ENCODE data around the gene RUFY4.
A peak's percentile ranks its signal among the peaks of the same experiment; 100 is the strongest.
"Not testable (repeated sequence)": the region's sequence is repeated elsewhere in the genome, so short reads cannot be mapped to it uniquely, and the experiment has no call there.

RUFY4 gene

DNA sequence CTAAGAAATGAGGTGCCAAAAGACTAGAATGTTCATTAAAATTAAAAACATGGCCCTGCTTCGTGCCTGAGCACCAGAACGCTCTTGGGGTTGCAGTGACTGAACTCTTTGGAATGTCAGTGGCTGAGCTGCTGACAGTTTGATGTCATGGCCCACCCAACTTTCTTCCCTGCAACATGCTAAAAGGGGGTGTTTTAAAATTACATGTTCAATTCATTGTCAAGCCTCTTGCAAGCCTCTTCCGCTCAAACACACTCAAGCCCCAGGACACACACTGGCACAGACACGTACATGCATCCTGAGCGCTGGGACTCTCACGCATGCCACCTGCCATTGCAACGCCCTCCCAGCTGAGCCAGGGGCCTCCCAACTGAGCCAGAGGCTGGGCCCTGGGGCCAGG lies 12.6 kb downstream of the RUFY4 start:
- DNase-seq (ENCODE audit: insufficient read length, low spot score) (peak; percentile 70), FAIRE-seq (no peak)

DNA sequence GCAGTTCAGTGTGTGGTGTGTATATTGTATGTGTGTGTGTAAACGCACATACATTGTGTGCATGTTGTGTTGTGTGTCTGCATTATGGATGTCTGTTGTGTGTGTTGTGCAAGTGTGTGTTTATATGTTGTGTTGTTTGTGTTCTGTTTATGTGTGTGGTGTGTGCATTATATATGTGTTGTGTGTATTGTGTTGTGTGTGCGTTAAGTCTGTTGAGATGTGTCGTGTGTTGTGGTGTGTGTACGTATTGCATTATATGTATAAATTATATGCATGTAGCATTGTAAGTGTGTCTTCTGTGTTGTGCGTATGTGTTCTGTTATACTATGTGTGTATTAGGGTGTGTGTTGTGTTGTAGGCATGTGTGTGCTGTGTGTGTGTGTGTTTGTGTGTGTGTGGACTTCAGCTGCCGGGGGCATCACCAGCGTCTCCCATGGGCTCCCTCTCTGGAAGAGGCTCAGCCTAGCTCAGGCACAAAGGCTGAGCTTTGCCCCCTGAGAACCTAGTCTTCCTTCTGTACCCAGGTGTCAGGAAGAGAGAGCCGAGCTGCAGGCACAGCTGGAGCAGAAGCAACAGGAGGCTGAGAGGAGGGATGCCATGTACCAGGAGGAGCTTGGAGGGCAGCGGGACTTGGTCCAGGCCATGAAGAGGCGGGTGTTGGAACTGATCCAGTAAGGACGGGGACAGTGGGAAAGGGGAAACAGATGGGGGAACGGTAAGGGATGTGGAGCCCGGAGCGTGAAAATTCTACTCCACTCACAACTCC lies 13.7 kb downstream of the RUFY4 start:
- FAIRE-seq: peak; percentile 80
- DNase-seq (ENCODE audit: insufficient read length, low spot score): no peak

GRCh38 chr2:218083352-218083676 lies 14.3 kb downstream of the RUFY4 start:
- FAIRE-seq: no peak
- DNase-seq (ENCODE audit: insufficient read length, low spot score): no peak

DNA sequence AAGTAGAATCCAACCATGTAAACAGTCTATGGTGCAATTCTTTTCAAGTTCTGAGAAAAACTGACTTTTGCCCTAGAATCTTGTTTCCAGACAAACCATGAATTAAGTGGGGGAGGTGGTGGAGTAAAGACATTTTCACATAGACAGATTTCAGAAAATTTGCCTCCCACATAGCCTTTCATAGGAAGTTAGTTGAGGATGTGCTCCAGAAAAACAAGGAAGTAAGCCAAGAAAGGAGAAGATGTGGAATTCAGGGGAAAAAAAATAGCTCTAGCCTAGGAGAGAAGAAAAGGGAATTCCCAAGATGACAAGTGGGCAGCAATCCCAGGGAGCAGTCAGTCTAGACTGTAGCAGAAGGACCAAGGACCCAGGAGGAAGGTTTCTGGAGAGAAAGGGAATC lies 17.4 kb downstream of the RUFY4 start:
- DNase-seq (ENCODE audit: insufficient read length, low spot score): no peak
- no peak for FAIRE-seq

GRCh38 chr2:218089259-218089658 lies 20.2 kb downstream of the RUFY4 start:
- FAIRE-seq: no peak
- DNase-seq (ENCODE audit: insufficient read length, low spot score): no peak

- no peak for FAIRE-seq
- no peak for DNase-seq (ENCODE audit: insufficient read length, low spot score)
These were observed 22.7 kb downstream of the RUFY4 start for GRCh38 chr2:218091746-218092145.

GRCh38 chr2:218093879-218094278 lies 24.8 kb downstream of the RUFY4 start:
- no peak for FAIRE-seq
- DNase-seq (ENCODE audit: insufficient read length, low spot score): no peak

- DNase-seq (ENCODE audit: insufficient read length, low spot score) (no peak), FAIRE-seq (no peak)
These were observed 26.8 kb downstream of the RUFY4 start for GRCh38 chr2:218095853-218096252.

- no peak for FAIRE-seq
- no peak for DNase-seq (ENCODE audit: insufficient read length, low spot score)
These were observed 28.9 kb downstream of the RUFY4 start for GRCh38 chr2:218097975-218098374.

DNA sequence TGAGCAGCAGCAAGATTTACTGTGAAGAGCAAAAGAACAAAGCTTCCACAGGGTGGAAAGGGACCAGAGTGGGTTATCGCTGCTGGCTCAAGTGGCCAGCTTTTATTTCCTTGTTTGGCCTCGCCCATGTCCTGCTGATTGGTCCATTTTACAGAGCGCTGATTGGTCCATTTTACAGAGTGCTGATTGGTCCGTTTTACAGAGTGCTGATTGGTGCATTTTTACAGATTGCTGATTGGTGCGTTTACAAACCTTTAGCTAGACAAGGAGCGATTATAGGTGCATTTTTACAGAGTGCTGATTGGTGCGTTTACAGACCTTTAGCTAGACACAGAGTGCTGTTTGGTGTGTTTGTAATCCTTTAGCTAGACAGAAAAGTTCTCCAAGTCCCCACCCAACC lies 39.8 kb downstream of the RUFY4 start:
- not testable (repeated sequence) for DNase-seq (ENCODE audit: insufficient read length, low spot score); FAIRE-seq

GRCh38 chr2:218121789-218122188 lies 52.7 kb downstream of the RUFY4 start:
- not testable (repeated sequence) for FAIRE-seq; DNase-seq (ENCODE audit: insufficient read length, low spot score)

DNA sequence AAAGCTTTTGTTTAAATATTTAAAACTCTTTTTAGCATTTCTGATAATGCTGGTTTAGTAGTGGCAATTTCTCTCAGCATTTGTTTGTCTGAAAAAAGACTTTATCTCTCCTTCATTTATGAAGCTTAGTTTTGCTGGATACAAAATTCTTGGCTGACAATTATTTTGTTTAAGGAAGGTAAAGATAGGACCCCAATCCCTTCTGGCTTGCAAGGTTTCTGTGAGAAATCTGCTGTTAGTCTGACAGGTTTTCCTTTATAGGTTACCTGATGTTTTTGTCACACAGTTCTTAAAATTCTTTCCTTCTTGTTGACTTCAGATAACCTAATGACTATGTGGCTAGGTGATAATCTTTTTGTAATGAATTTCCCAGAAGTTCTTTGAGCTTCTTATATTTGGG lies 53.2 kb downstream of the RUFY4 start:
- not testable (repeated sequence) for FAIRE-seq; DNase-seq (ENCODE audit: insufficient read length, low spot score)

- DNase-seq (ENCODE audit: insufficient read length, low spot score): no peak
- no peak for FAIRE-seq
These were observed 54.9 kb downstream of the RUFY4 start for GRCh38 chr2:218123986-218124385.

DNA sequence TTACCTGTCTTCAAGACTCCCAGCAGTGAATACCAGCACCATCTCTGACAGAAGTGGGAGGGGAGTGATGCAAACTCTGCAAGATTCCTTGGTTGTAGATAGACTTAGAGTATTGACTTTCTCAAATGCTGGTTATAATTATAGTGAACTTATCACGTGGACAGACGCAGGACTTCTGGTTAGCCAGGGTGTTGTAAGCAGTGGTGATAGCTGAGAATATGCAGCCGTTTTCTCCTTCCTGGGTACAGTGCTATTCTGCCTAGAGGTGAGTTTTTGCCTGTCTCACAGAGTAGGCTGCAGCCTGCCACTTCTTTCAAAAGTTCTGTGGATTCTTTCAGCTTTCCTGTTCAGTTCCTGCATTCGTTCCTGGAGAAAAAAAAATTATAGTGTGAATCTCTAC lies 56.0 kb downstream of the RUFY4 start:
- FAIRE-seq (no peak), DNase-seq (ENCODE audit: insufficient read length, low spot score) (no peak)

DNA sequence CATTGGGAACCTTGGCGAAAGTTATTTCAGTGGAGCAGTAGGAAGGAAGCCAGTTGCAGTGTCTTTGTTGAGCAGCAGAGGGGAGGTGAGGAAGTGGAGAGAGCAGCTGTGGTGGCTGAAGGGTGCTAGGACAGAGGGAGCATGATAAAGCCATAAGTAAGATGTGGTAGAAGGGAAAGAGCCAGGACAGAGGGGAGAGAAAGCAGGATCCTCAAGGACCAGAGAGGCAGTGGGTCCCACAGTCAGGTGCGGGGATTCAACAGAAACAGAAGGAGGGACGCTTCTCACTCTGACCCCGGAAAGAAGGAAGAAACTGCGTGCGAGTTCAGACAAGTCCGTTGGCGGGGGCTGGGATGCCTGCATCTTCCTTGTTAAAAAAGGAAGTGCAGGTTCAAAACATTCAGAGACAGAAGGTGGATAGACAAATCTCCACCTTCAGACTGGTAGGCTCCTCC lies 56.6 kb downstream of the RUFY4 start, which contains the start of gene CXCR2:
TSS of gene CXCR2 (plus strand) at position 403 of the 455 bp plus-strand sequence. CDS start 8,774 bp downstream, outside the sequence.
- DNase-seq (ENCODE audit: insufficient read length, low spot score) (no peak), FAIRE-seq (no peak)

GRCh38 chr2:218127929-218128455 lies 58.9 kb downstream of the RUFY4 start:
- FAIRE-seq: no peak
- no peak for DNase-seq (ENCODE audit: insufficient read length, low spot score)

DNA sequence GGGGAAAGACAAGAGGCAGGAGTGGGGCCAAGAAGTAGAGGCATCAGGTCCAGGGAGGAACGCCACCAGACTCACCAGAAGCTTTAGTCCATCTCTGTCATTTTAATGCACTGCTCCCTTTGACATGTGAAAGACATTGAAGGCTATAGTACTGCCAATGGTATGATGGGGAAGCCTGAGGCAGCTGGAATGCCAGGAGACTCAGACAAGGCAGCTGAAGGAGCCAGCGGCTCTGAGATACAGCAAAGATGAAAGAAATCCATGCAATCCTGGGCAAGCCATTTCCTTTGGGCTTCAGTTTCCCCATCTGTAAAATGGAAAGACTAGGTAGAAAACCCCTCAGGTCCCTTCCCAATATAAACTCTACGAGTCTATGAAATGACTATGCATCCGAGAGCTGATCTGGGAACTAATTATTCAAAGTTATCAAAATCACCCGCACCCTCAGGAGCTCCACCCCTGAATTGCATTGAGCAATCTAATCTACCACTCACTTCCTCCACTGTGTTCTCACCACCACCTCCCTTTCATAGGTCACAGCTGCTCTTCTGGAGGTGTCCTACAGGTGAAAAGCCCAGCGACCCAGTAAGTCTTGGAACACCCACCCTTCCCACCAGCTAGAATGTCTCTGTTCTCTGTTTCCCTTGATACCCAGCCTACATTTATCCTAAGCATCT lies 59.9 kb downstream of the RUFY4 start:
- FAIRE-seq: no peak
- no peak for DNase-seq (ENCODE audit: insufficient read length, low spot score)

DNA sequence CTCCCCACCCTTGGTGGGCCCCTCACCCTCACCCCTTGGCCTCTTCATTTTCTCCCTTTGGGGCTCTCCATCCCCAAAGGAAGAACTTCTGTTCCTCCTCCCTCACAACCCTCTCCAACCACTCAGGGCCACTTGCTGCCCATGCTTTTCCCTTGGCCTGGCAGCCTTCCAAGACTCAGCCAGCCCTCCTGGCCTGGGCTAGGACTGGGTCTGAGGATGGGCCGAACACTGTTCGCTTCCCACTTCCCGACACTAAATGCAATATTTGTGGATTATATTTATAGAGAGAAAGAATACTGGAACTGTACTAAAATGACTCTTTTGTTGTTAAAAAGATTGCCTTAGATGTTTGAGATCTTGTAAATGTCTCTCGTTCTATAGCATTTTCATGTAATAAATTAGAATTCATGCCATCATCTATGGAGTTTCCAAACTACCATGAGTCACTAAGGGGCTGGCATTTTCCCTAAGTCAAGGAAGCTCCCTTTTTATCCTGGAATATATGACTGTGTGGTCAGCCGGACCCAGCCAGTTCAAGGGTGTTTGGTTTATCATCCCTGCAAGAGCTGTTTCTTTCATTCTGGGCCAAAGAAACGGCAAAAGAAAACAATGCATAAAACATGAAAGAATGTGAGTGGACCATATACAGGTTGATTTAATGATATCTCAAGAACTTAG lies 60.5 kb downstream of the RUFY4 start:
- DNase-seq (ENCODE audit: insufficient read length, low spot score): no peak

DNA sequence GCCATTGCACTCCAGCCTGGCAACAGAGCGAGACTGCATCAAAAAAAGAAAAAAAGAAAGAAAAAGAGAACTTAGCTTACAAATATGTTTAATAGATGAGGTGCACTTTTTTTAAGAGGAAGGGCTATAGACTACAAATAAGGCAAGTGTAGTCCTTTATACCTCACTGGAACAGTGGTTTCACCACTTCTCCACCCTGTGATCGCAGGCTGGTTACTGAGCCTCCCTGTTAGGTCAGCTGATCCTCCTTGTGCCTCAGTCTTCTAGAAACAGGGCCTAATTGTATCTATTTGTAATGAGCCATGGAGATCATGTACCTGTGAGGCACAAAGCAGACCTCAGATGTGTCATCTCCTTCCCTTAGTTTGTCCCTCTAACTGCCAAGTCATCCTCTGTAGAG lies 61.3 kb downstream of the RUFY4 start:
- FAIRE-seq (no peak), DNase-seq (ENCODE audit: insufficient read length, low spot score) (no peak)

More for the DNA sequence above, 60.5 kb downstream of the RUFY4 start:
- no peak for FAIRE-seq

DNA sequence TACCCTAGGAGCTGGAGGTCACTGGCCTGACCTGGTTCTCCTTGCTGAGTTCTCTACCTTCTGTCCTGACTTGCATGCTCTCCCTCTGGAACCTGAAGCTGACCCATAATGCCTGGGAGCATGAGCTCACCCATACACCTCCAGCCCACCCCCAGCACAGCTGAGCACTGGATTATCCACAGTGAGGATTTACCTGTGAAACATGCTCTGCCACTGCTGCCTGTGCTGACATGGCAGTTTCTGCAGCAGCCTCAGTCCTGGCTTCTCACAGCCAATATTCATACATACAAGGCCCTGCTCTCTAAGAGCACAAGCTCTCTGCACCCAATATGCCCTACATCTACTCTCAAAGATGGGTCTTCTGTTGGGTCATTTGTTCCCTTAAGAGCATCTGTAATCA lies 61.8 kb downstream of the RUFY4 start:
- DNase-seq (ENCODE audit: insufficient read length, low spot score): no peak
- FAIRE-seq: no peak

DNA sequence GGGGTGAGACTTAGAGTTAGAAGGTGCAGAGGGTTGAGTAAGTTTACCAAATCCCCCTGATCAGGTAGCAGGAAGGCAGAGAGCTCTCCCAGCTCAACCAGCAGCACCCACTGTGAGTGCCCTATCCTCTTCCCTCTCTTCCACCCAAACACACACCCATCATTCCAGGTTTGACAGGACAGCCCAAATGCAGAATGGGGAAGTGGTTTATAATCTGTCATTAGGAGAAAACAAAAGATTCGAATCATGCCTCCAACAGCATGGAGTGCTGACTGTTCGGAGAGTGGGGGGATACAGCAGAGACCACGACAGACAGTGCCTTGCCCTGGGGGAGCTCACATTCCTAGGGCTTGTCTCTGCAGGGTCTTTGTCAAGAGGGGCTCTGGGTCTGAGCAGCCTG lies 68.5 kb downstream of the RUFY4 start:
- DNase-seq (ENCODE audit: insufficient read length, low spot score): no peak
- no peak for FAIRE-seq
